Activated naive CD4-positive, alpha-beta T cell treated with anti-CD3 and anti-CD28 coated beads for 36 hours (primary cell): ENCODE data around the gene RUNX2. TPM values are rescaled to one million over a fixed set of nuclear protein-coding genes. Genes with fewer than 3 reads are reported as not detected.

Source experiments
- CTCF ChIA-PET: fragments of 350-600 bp; sonication (Branson Sonifier 250); formaldehyde crosslinking; loops from one replicate; lab custom pipeline; 2021; ENCODE audit warnings: antibody characterized with exemption; lab: Charles Lee
- DNase-seq: peaks from one replicate; pipeline ENCODE4 v3.0.0-alpha.2; 2020
- H3K27ac Mint-ChIP-seq: one replicate; pipeline ENCODE4 v1.8.0; 2021; ENCODE audit warnings: mild to moderate bottlenecking, mixed read lengths
- H3K27me3 Mint-ChIP-seq: one replicate; pipeline ENCODE4 v1.8.0; 2021; ENCODE audit warnings: low read depth, mixed read lengths
- H3K36me3 Mint-ChIP-seq: one replicate; pipeline ENCODE4 v1.8.0; 2021; ENCODE audit warnings: low read depth, mixed read lengths
- H3K4me1 Mint-ChIP-seq: one replicate; pipeline ENCODE4 v1.8.0; 2021; ENCODE audit warnings: low read depth, mixed read lengths
- H3K4me3 Mint-ChIP-seq: one replicate; pipeline ENCODE4 v1.8.0; 2021; ENCODE audit warnings: mild to moderate bottlenecking, moderate library complexity, mixed read lengths
- H3K9me3 Mint-ChIP-seq: one replicate; pipeline ENCODE4 v1.8.0; 2021; ENCODE audit warnings: mixed read lengths
- intact Hi-C: fragments of 100-400 bp; cut with micrococcal nuclease; formaldehyde crosslinking; loops from one replicate; pipeline ENCODE4 v1.15.1; 2023
- total RNA-seq, 2 experiments: library from RNA; stranded (reverse); gene quantifications; one replicate each; pipeline ENCODE4 v1.2.3, GENCODE V29; 2021

The RUNX2 gene
- total RNA-seq, 2 experiments from 2014 or later: 3.1 to 3.6 TPM

GRCh38 chr6:45652416-45652815, 324.3 kb downstream of the RUNX2 start:
- Mint-ChIP-seq H3K4me1 (peaks cover 8% of the 10 kb centered on the region), H3K9me3 (peaks cover 2% of the 10 kb centered on the region), H3K27ac (no peak overlapping the region), H3K36me3 (no peaks in the 10 kb centered on the region), H3K27me3 (peaks cover 1% of the 10 kb centered on the region), H3K4me3 (no peak overlapping the region)
- CTCF ChIA-PET: no interaction called here
- DNase-seq: no peak
- intact Hi-C loops: no loop called here

GRCh38 chr6:45653117-45653883, 325.2 kb downstream of the RUNX2 start:
- H3K27me3 Mint-ChIP-seq: peaks cover 1% of the 10 kb centered on the region
- DNase-seq: no peak
- CTCF ChIA-PET: no interaction called here
- no peaks in the 10 kb centered on the region for H3K36me3 Mint-ChIP-seq
- no peak overlapping the region for H3K4me3 Mint-ChIP-seq
- intact Hi-C loops: no loop called here
- H3K4me1 Mint-ChIP-seq: peaks cover 5% of the 10 kb centered on the region
- no peak overlapping the region for H3K27ac Mint-ChIP-seq
- H3K9me3 Mint-ChIP-seq: peaks cover 2% of the 10 kb centered on the region

- Mint-ChIP-seq H3K9me3 (peaks cover 2% of the 10 kb centered on the region), H3K4me1 (peaks cover 15% of the 10 kb centered on the region), H3K4me3 (no peak overlapping the region), H3K27me3 (peaks cover 1% of the 10 kb centered on the region), H3K27ac (no peak overlapping the region), H3K36me3 (no peaks in the 10 kb centered on the region)
- no peak for DNase-seq
- CTCF ChIA-PET: no interaction called here
- intact Hi-C loops: no loop called here
Observed at GRCh38 chr6:45654673-45655072, 326.5 kb downstream of the RUNX2 start.

GRCh38 chr6:45655745-45656476, 327.8 kb downstream of the RUNX2 start:
- Mint-ChIP-seq H3K9me3 (peaks cover 2% of the 10 kb centered on the region), H3K27ac (no peak overlapping the region), H3K36me3 (no peaks in the 10 kb centered on the region), H3K4me3 (no peak overlapping the region), H3K4me1 (peaks cover 15% of the 10 kb centered on the region), H3K27me3 (peaks cover 1% of the 10 kb centered on the region)
- intact Hi-C loops: no loop called here
- DNase-seq: no peak
- CTCF ChIA-PET: interaction anchor here (0.6 kb wide), 1 partner anchor 1062 kb away, joined by 3 read pairs; no protein-coding TSS in a partner anchor

- Mint-ChIP-seq H3K27ac (no peak overlapping the region), H3K9me3 (peaks cover 2% of the 10 kb centered on the region), H3K4me3 (no peak overlapping the region), H3K27me3 (peaks cover 6% of the 10 kb centered on the region), H3K4me1 (peaks cover 15% of the 10 kb centered on the region), H3K36me3 (no peaks in the 10 kb centered on the region)
- DNase-seq: no peak
- CTCF ChIA-PET: no interaction called here
- intact Hi-C loops: no loop called here
Observed at GRCh38 chr6:45657226-45657625, 329.1 kb downstream of the RUNX2 start.

- H3K9me3 Mint-ChIP-seq: peaks cover 2% of the 10 kb centered on the region
- intact Hi-C loops: no loop called here
- CTCF ChIA-PET: no interaction called here
- peaks cover 17% of the 10 kb centered on the region for H3K4me1 Mint-ChIP-seq
- peaks cover 13% of the 10 kb centered on the region for H3K27me3 Mint-ChIP-seq
- H3K27ac Mint-ChIP-seq: no peak overlapping the region
- no peak for DNase-seq
- H3K36me3 Mint-ChIP-seq: no peaks in the 10 kb centered on the region
- no peak overlapping the region for H3K4me3 Mint-ChIP-seq
Observed at GRCh38 chr6:45658400-45658799, 330.3 kb downstream of the RUNX2 start.

GRCh38 chr6:45658958-45659357, 330.8 kb downstream of the RUNX2 start:
- no peaks in the 10 kb centered on the region for H3K36me3 Mint-ChIP-seq
- H3K27me3 Mint-ChIP-seq: peaks cover 15% of the 10 kb centered on the region
- peaks cover 20% of the 10 kb centered on the region for H3K4me1 Mint-ChIP-seq
- no peak overlapping the region for H3K27ac Mint-ChIP-seq
- intact Hi-C loops: no loop called here
- H3K4me3 Mint-ChIP-seq: no peak overlapping the region
- H3K9me3 Mint-ChIP-seq: peaks cover 2% of the 10 kb centered on the region
- peak; percentile 14 for DNase-seq
- CTCF ChIA-PET: no interaction called here

GRCh38 chr6:45661661-45662060, 333.5 kb downstream of the RUNX2 start:
- H3K36me3 Mint-ChIP-seq: no peaks in the 10 kb centered on the region
- H3K4me1 Mint-ChIP-seq: peaks cover 31% of the 10 kb centered on the region
- no peak overlapping the region for H3K4me3 Mint-ChIP-seq
- no peak for DNase-seq
- intact Hi-C loops: no loop called here
- no peak overlapping the region for H3K27ac Mint-ChIP-seq
- CTCF ChIA-PET: no interaction called here
- peaks cover 21% of the 10 kb centered on the region for H3K27me3 Mint-ChIP-seq
- peaks cover 2% of the 10 kb centered on the region for H3K9me3 Mint-ChIP-seq

GRCh38 chr6:45663251-45664221, 335.4 kb downstream of the RUNX2 start:
- H3K4me3 Mint-ChIP-seq: peak overlapping the region; percentile 34
- H3K27me3 Mint-ChIP-seq: peaks cover 21% of the 10 kb centered on the region
- no peaks in the 10 kb centered on the region for H3K9me3 Mint-ChIP-seq
- H3K36me3 Mint-ChIP-seq: no peaks in the 10 kb centered on the region
- intact Hi-C loops: no loop called here
- H3K27ac Mint-ChIP-seq: no peak overlapping the region
- DNase-seq: peak; percentile 67
- H3K4me1 Mint-ChIP-seq: peaks cover 27% of the 10 kb centered on the region
- CTCF ChIA-PET: interaction anchor here (0.7 to 1.2 kb wide), 3 partner anchors 45 to 1221 kb away, joined by 3 to 5 read pairs (median 3); no protein-coding TSS in a partner anchor

GRCh38 chr6:45664707-45665106, 336.6 kb downstream of the RUNX2 start:
- Mint-ChIP-seq H3K9me3 (no peaks in the 10 kb centered on the region), H3K27ac (no peak overlapping the region), H3K27me3 (peaks cover 21% of the 10 kb centered on the region), H3K4me1 (peaks cover 16% of the 10 kb centered on the region), H3K36me3 (no peaks in the 10 kb centered on the region), H3K4me3 (no peak overlapping the region)
- intact Hi-C loops: no loop called here
- CTCF ChIA-PET: no interaction called here
- no peak for DNase-seq

GRCh38 chr6:45665859-45666258, 337.7 kb downstream of the RUNX2 start:
- no peaks in the 10 kb centered on the region for H3K36me3 Mint-ChIP-seq
- CTCF ChIA-PET: interaction anchor here (0.7 to 1.8 kb wide), 2 partner anchors 10 to 12 kb away, joined by 3 to 5 read pairs; no protein-coding TSS in a partner anchor
- peaks cover 16% of the 10 kb centered on the region for H3K4me1 Mint-ChIP-seq
- no peak for DNase-seq
- no peaks in the 10 kb centered on the region for H3K9me3 Mint-ChIP-seq
- no peak overlapping the region for H3K27ac Mint-ChIP-seq
- intact Hi-C loops: no loop called here
- no peak overlapping the region for H3K4me3 Mint-ChIP-seq
- peaks cover 21% of the 10 kb centered on the region for H3K27me3 Mint-ChIP-seq

- peaks cover 16% of the 10 kb centered on the region for H3K4me1 Mint-ChIP-seq
- H3K4me3 Mint-ChIP-seq: no peak overlapping the region
- intact Hi-C loops: no loop called here
- DNase-seq: no peak
- H3K36me3 Mint-ChIP-seq: no peaks in the 10 kb centered on the region
- CTCF ChIA-PET: interaction anchor here (1.8 kb wide), 1 partner anchor 9 kb away, joined by 5 read pairs; no protein-coding TSS in a partner anchor
- H3K9me3 Mint-ChIP-seq: no peaks in the 10 kb centered on the region
- H3K27me3 Mint-ChIP-seq: peaks cover 17% of the 10 kb centered on the region
- no peak overlapping the region for H3K27ac Mint-ChIP-seq
Observed at GRCh38 chr6:45666846-45667245, 338.7 kb downstream of the RUNX2 start.
